ENCODE measurements around the gene C1orf53. TPM values are rescaled to one million over a fixed set of nuclear protein-coding genes. Genes with fewer than 3 reads are reported as not detected.

C1orf53 gene
- total RNA-seq, 1 experiment from 2014 or later: 7.2 TPM

- CTCF ChIA-PET: no interaction called here
- TF ChIP-seq POLR2AphosphoS5 (IDR thresholded peaks at IDR 0.05; ENCODE audit: low read depth, low read length) (no peak), SIN3A (IDR thresholded peaks at IDR 0.05; ENCODE audit: borderline replicate concordance, insufficient read depth, low read depth, low read length) (no peak), REST (IDR thresholded peaks at IDR 0.05; ENCODE audit: insufficient read depth in 1 of 2, low read depth in 2 of 2, low read length in 1 of 2) (no peak), CTCF (IDR thresholded peaks at IDR 0.05) (no peak), TCF7L2 (IDR thresholded peaks at IDR 0.05; ENCODE audit: low read depth, low read length) (no peak)
- DNase-seq (ENCODE audit: low read depth, low spot score) (no peak), ATAC-seq (no peak)
- peaks cover 17% of the 10 kb centered on the region for H3K27me3 ChIP-seq (ENCODE audit: control insufficient read depth, insufficient read depth, low read length)
- no peak overlapping the region for H3K4me3 ChIP-seq (ENCODE audit: low read depth in 2 of 2, low read length in 2 of 2)
- POLR2A ChIA-PET: no interaction called here
- intact Hi-C loops (cut with micrococcal nuclease; ENCODE audit: unreplicated experiment) (loop anchor here (5.0 to 10.0 kb wide), 3 partner anchors 306 to 542 kb away; no protein-coding TSS in a partner anchor), in situ Hi-C loops (cut with HindIII; ENCODE audit: low pct_unique_long_range_greater_than_20kb, low sequenced_read_pairs) (no loop called here)
- H3K27ac ChIP-seq (ENCODE audit: low read length): no peak overlapping the region
- no TSS peak for BruUV-seq (replicated peaks)
- no peaks in the 10 kb centered on the region for H3K36me3 ChIP-seq (ENCODE audit: control insufficient read depth, insufficient read depth, low read length)
- H3K4me1 ChIP-seq (ENCODE audit: control insufficient read depth, insufficient read depth, low read length): no peaks in the 10 kb centered on the region; the same call in 1 of the 2 replicates
- H3K9me3 ChIP-seq (ENCODE audit: control insufficient read depth, insufficient read depth, low read depth, low read length): no peaks in the 10 kb centered on the region
Measured at GRCh38 chr1:197923038-197923437, 20.6 kb downstream of the C1orf53 start.

GRCh38 chr1:197924516-197925123 lies 22.2 kb downstream of the C1orf53 start:
- no peaks in the 10 kb centered on the region for H3K9me3 ChIP-seq (ENCODE audit: control insufficient read depth, insufficient read depth, low read depth, low read length)
- intact Hi-C loops (cut with micrococcal nuclease; ENCODE audit: unreplicated experiment): loop anchor here (5.0 to 10.0 kb wide), 3 partner anchors 307 to 540 kb away; no protein-coding TSS in a partner anchor
- ATAC-seq (peak; percentile 82), DNase-seq (ENCODE audit: low read depth, low spot score) (no peak)
- ChIA-PET CTCF (interaction anchor here (0.6 to 0.7 kb wide), 2 partner anchors 48 to 405 kb away, joined by 3 read pairs; no protein-coding TSS in a partner anchor), POLR2A (no interaction called here)
- no TSS peak for BruUV-seq (replicated peaks)
- H3K4me1 ChIP-seq (ENCODE audit: control insufficient read depth, insufficient read depth, low read length): no peaks in the 10 kb centered on the region; the same call in 1 of the 2 replicates
- no peak overlapping the region for H3K4me3 ChIP-seq (ENCODE audit: low read depth in 2 of 2, low read length in 2 of 2)
- TF ChIP-seq CTCF (IDR thresholded peaks at IDR 0.05) (peak; percentile 74), TCF7L2 (IDR thresholded peaks at IDR 0.05; ENCODE audit: low read depth, low read length) (no peak), REST (IDR thresholded peaks at IDR 0.05; ENCODE audit: insufficient read depth in 1 of 2, low read depth in 2 of 2, low read length in 1 of 2) (no peak)
- in situ Hi-C loops (cut with HindIII; ENCODE audit: low pct_unique_long_range_greater_than_20kb, low sequenced_read_pairs): no loop called here
- peaks cover 9% of the 10 kb centered on the region for H3K27me3 ChIP-seq (ENCODE audit: control insufficient read depth, insufficient read depth, low read length)
- H3K27ac ChIP-seq (ENCODE audit: low read length): no peak overlapping the region
- no peaks in the 10 kb centered on the region for H3K36me3 ChIP-seq (ENCODE audit: control insufficient read depth, insufficient read depth, low read length)
